Measurements from ENCODE around the gene LPIN1. TPM values are rescaled to one million over a fixed set of nuclear protein-coding genes. Genes with fewer than 3 reads are reported as not detected.

LPIN1 gene
- total and polyA plus RNA-seq, 2 of the 13 experiments (the other 11 are each of a cell fraction or from before 2014, with no cell fraction given), result 9.7 to 19.4 TPM

GRCh38 chr2:11742702-11743357 lies 3.6 kb upstream of the LPIN1 start (continued):
- TF ChIP-seq RFXANK (CRISPR knock-in tag; IDR thresholded peaks at IDR 0.05) (no peak), ZNF331 (CRISPR knock-in tag; IDR thresholded peaks at IDR 0.05) (no peak), SNAI1 (CRISPR knock-in tag; IDR thresholded peaks at IDR 0.05; ENCODE audit: borderline replicate concordance) (peak; percentile 42; the same call in 1 of the 2 replicates), U2AF2 (IDR thresholded peaks at IDR 0.05; ENCODE audit: low read depth, low read length) (no peak), RAD51 (IDR thresholded peaks at IDR 0.05; ENCODE audit: borderline replicate concordance) (no peak), PITX1 (CRISPR knock-in tag; IDR thresholded peaks at IDR 0.05) (0 out of 2 replicates have a peak, but pooled peaks have one; percentile 9), RFX1 (IDR thresholded peaks at IDR 0.05) (no peak), YEATS4 (CRISPR knock-in tag; IDR thresholded peaks at IDR 0.05; ENCODE audit: borderline replicate concordance) (no peak; the same call in none of the 2 replicates), CENPX (CRISPR knock-in tag; IDR thresholded peaks at IDR 0.05) (no peak), MAFK (conservative IDR thresholded peaks at IDR 0.05 in 1 of 2, IDR thresholded peaks at IDR 0.05 in 1 of 2; ENCODE audit: low read length in 2 of 2) (no peak), AGO1 (IDR thresholded peaks at IDR 0.05; ENCODE audit: low read depth, low read length, poor library complexity, severe bottlenecking) (no peak), BCL6 (CRISPR knock-in tag; IDR thresholded peaks at IDR 0.05) (no peak), HOXA9 (CRISPR knock-in tag; IDR thresholded peaks at IDR 0.05; ENCODE audit: borderline replicate concordance) (no peak), HES4 (CRISPR knock-in tag; IDR thresholded peaks at IDR 0.05; ENCODE audit: borderline replicate concordance) (peak; percentile 36; the same call in 1 of the 2 replicates), ZNF629 (CRISPR knock-in tag; conservative IDR thresholded peaks at IDR 0.05) (no peak), FUBP1 (CRISPR knock-in tag; IDR thresholded peaks at IDR 0.05; ENCODE audit: borderline replicate concordance) (no peak), ZNF230 (CRISPR knock-in tag; IDR thresholded peaks at IDR 0.05) (no peak), MTERF4 (CRISPR knock-in tag; IDR thresholded peaks at IDR 0.05) (no peak), ZBTB37 (CRISPR knock-in tag; IDR thresholded peaks at IDR 0.05) (no peak), ZUFSP (CRISPR knock-in tag; IDR thresholded peaks at IDR 0.05; ENCODE audit: borderline replicate concordance) (no peak), KDM5B (CRISPR knock-in tag; IDR thresholded peaks at IDR 0.05; ENCODE audit: borderline replicate concordance) (peak; percentile 74), TP53 (CRISPR knock-in tag; conservative IDR thresholded peaks at IDR 0.05) (no peak), CC2D1A (CRISPR knock-in tag; IDR thresholded peaks at IDR 0.05) (no peak), ATF5 (CRISPR knock-in tag; IDR thresholded peaks at IDR 0.05; ENCODE audit: low read depth) (0 out of 2 replicates have a peak, but pooled peaks have one; percentile 28), KAT8 (CRISPR knock-in tag; IDR thresholded peaks at IDR 0.05) (no peak)
